DND-41 (cell line): ENCODE results near the gene CARM1.

Source experiments
- CTCF ChIP-seq: IDR thresholded peaks from 2 replicates; pipeline ENCODE4 v1.5.1; 2012; ENCODE audit warnings: borderline replicate concordance, low read length, moderate library complexity, mild to moderate bottlenecking; ENCODE audit not compliant: poor library complexity, severe bottlenecking; ENCODE audit errors: extremely low read depth
- EZH2 ChIP-seq: IDR thresholded peaks from 3 replicates; pipeline ENCODE4 v1.6.1; 2012; ENCODE audit warnings: borderline replicate concordance, low read depth, mild to moderate bottlenecking, moderate library complexity, low read length, inconsistent platforms; ENCODE audit not compliant: severe bottlenecking

DNA sequence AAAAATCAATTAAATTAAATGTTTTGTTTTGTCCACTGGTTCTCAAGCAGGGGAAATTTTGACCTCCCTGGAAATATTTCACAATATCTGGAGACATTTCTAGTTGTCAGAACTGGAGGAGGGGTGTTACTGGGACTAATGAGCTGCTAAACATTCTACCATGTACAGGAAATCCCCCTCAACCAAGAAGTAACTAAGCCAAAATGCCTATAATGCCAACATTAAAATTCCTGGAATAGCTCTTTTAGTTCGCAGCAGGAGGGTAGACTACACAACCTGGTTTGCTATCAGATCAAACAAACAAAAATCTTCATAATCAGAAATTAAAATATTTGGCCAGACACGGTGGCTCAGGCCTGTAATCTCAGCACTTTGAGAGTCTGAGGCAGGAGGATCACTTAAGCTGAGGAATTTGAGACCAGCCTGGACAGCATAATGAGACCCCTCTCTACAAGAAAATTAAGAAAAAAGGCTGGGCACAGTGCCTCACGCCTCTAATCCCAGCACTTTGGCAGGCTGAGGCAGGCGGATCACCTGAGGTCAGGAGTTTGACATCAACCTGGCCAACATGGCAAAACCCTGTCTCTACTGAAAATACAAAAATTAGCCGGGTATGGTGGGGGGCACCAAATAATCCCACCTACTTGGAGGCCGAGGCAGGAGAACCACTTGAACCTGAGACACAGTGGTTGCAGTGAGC is 75.8 kb downstream of the CARM1 start:
- TF ChIP-seq CTCF = no peak
- no peak for TF ChIP-seq EZH2
